HepG2 (cell line): ENCODE measurements around the gene ABCF1.

Experiments
- BCLAF1 ChIP-seq: fragments of 450-650 bp; IDR thresholded peaks from 2 replicates; pipeline ENCODE4 v1.6.1; 2017; ENCODE audit warnings: mild to moderate bottlenecking
- CBFB ChIP-seq: sonication (generic); formaldehyde crosslinking; IDR thresholded peaks from 2 replicates; pipeline ENCODE4 v1.4.0; 2020; ENCODE audit warnings: missing genetic modification reagents
- CTCF ChIP-seq: sonication (generic); formaldehyde crosslinking; IDR thresholded peaks from 2 replicates; pipeline ENCODE4 v1.5.0; 2020; ENCODE audit warnings: mild to moderate bottlenecking, missing genetic modification reagents, moderate library complexity
- EP300 ChIP-seq, 3 experiments: sonication (generic) in 1 of 3; formaldehyde crosslinking in 1 of 3; IDR thresholded peaks; 2 replicates each; pipeline versions ENCODE4 v1.5.1 to v1.6.1; 2011 to 2020; ENCODE audit warnings: low read depth in 2 of 3, low read length in 2 of 3, borderline replicate concordance in 1 of 3, improper control_type of control experiment in 1 of 3, mild to moderate bottlenecking in 1 of 3, missing genetic modification reagents in 1 of 3, moderate library complexity in 1 of 3
- GLMP ChIP-seq: sonication (generic); formaldehyde crosslinking; IDR thresholded peaks from 2 replicates; pipeline ENCODE4 v1.9.0; 2021; ENCODE audit warnings: missing genetic modification reagents, mild to moderate bottlenecking, borderline replicate concordance
- NFIC ChIP-seq: IDR thresholded peaks from 2 replicates; pipeline ENCODE4 v1.6.1; 2012; ENCODE audit warnings: mild to moderate bottlenecking, low read length, inconsistent platforms
- RBM22 ChIP-seq: fragments of 200-400 bp; formaldehyde crosslinking; optimal IDR thresholded peaks from 2 replicates; pipeline ENCODE3; 2017; ENCODE audit warnings: mild to moderate bottlenecking, low read length, moderate library complexity
- TMF1 ChIP-seq: sonication (generic); formaldehyde crosslinking; IDR thresholded peaks from 2 replicates; pipeline ENCODE4 v1.8.1; 2022; ENCODE audit warnings: low read depth, missing genetic modification reagents
- TF ChIP-seq, protein P1 (sequence below): sonication (generic); formaldehyde crosslinking; IDR thresholded peaks from 2 replicates; pipeline ENCODE4 v1.4.0; 2020; ENCODE audit warnings: missing genetic modification reagents
- TF ChIP-seq, protein P2 (sequence below), 2 experiments: sonication (generic) in 1 of 2; formaldehyde crosslinking in 1 of 2; IDR thresholded peaks; 2 replicates each; pipeline versions ENCODE4 v1.4.0 to v1.6.1; 2018 to 2020; ENCODE audit warnings: missing genetic modification reagents in 2 of 2, borderline replicate concordance in 1 of 2, low read depth in 1 of 2, mild to moderate bottlenecking in 1 of 2, missing biosample characterization in 1 of 2
- TF ChIP-seq, protein P3 (sequence below): IDR thresholded peaks from 2 replicates; pipeline ENCODE4 v1.6.1; 2016
- TF ChIP-seq, protein P4 (sequence below), 2 experiments: sonication (generic) in 1 of 2; formaldehyde crosslinking in 1 of 2; IDR thresholded peaks; 2 replicates each; pipeline versions ENCODE4 v1.5.1 to v1.6.1; 2011 to 2020; ENCODE audit warnings: borderline replicate concordance in 1 of 2, low read depth in 1 of 2, low read length in 1 of 2, mild to moderate bottlenecking in 1 of 2, missing genetic modification reagents in 1 of 2, moderate library complexity in 1 of 2

- TF ChIP-seq EP300 (IDR thresholded peaks at IDR 0.05; ENCODE audit: low read depth in 2 of 2, low read length in 2 of 2) (no peak), EP300 (CRISPR knock-in tag; IDR thresholded peaks at IDR 0.05; ENCODE audit: borderline replicate concordance) (no peak), NFIC (no peak), RBM22 (no peak), TMF1 (no peak), BCLAF1 (no peak), CBFB (no peak), CTCF (CRISPR knock-in tag) (no peak), GLMP (no peak)
- TF ChIP-seq, protein P1, sequence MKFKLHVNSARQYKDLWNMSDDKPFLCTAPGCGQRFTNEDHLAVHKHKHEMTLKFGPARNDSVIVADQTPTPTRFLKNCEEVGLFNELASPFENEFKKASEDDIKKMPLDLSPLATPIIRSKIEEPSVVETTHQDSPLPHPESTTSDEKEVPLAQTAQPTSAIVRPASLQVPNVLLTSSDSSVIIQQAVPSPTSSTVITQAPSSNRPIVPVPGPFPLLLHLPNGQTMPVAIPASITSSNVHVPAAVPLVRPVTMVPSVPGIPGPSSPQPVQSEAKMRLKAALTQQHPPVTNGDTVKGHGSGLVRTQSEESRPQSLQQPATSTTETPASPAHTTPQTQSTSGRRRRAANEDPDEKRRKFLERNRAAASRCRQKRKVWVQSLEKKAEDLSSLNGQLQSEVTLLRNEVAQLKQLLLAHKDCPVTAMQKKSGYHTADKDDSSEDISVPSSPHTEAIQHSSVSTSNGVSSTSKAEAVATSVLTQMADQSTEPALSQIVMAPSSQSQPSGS, result no peak
- TF ChIP-seq, protein P2, sequence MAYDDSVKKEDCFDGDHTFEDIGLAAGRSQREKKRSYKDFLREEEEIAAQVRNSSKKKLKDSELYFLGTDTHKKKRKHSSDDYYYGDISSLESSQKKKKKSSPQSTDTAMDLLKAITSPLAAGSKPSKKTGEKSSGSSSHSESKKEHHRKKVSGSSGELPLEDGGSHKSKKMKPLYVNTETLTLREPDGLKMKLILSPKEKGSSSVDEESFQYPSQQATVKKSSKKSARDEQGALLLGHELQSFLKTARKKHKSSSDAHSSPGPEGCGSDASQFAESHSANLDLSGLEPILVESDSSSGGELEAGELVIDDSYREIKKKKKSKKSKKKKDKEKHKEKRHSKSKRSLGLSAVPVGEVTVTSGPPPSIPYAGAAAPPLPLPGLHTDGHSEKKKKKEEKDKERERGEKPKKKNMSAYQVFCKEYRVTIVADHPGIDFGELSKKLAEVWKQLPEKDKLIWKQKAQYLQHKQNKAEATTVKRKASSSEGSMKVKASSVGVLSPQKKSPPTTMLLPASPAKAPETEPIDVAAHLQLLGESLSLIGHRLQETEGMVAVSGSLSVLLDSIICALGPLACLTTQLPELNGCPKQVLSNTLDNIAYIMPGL (CRISPR knock-in tag; IDR thresholded peaks at IDR 0.05; ENCODE audit: borderline replicate concordance in 1 of 2, low read depth in 1 of 2), result no peak
- TF ChIP-seq, protein P3, sequence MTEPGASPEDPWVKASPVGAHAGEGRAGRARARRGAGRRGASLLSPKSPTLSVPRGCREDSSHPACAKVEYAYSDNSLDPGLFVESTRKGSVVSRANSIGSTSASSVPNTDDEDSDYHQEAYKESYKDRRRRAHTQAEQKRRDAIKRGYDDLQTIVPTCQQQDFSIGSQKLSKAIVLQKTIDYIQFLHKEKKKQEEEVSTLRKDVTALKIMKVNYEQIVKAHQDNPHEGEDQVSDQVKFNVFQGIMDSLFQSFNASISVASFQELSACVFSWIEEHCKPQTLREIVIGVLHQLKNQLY (CRISPR knock-in tag), result no peak
- TF ChIP-seq, protein P4, sequence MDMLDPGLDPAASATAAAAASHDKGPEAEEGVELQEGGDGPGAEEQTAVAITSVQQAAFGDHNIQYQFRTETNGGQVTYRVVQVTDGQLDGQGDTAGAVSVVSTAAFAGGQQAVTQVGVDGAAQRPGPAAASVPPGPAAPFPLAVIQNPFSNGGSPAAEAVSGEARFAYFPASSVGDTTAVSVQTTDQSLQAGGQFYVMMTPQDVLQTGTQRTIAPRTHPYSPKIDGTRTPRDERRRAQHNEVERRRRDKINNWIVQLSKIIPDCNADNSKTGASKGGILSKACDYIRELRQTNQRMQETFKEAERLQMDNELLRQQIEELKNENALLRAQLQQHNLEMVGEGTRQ (IDR thresholded peaks at IDR 0.05; ENCODE audit: low read depth, low read length), result no peak
- TF ChIP-seq, protein P4 (CRISPR knock-in tag; IDR thresholded peaks at IDR 0.05; ENCODE audit: borderline replicate concordance), result no peak
Observed at GRCh38 chr6:30600451-30600961, 29.3 kb downstream of the ABCF1 start.
